CD4-positive, alpha-beta T cell treated with Interferon gamma for 1 hour (primary cell): Measurements from ENCODE around the gene INPP5J.
"Not testable (repeated sequence)": the region's sequence is repeated elsewhere in the genome, so short reads cannot be mapped to it uniquely, and the experiment has no call there.

Source experiments
- DNase-seq: peaks from one replicate; pipeline ENCODE4 v3.0.0-alpha.2; 2020

The INPP5J gene, protein sequence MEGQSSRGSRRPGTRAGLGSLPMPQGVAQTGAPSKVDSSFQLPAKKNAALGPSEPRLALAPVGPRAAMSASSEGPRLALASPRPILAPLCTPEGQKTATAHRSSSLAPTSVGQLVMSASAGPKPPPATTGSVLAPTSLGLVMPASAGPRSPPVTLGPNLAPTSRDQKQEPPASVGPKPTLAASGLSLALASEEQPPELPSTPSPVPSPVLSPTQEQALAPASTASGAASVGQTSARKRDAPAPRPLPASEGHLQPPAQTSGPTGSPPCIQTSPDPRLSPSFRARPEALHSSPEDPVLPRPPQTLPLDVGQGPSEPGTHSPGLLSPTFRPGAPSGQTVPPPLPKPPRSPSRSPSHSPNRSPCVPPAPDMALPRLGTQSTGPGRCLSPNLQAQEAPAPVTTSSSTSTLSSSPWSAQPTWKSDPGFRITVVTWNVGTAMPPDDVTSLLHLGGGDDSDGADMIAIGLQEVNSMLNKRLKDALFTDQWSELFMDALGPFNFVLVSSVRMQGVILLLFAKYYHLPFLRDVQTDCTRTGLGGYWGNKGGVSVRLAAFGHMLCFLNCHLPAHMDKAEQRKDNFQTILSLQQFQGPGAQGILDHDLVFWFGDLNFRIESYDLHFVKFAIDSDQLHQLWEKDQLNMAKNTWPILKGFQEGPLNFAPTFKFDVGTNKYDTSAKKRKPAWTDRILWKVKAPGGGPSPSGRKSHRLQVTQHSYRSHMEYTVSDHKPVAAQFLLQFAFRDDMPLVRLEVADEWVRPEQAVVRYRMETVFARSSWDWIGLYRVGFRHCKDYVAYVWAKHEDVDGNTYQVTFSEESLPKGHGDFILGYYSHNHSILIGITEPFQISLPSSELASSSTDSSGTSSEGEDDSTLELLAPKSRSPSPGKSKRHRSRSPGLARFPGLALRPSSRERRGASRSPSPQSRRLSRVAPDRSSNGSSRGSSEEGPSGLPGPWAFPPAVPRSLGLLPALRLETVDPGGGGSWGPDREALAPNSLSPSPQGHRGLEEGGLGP

DNA sequence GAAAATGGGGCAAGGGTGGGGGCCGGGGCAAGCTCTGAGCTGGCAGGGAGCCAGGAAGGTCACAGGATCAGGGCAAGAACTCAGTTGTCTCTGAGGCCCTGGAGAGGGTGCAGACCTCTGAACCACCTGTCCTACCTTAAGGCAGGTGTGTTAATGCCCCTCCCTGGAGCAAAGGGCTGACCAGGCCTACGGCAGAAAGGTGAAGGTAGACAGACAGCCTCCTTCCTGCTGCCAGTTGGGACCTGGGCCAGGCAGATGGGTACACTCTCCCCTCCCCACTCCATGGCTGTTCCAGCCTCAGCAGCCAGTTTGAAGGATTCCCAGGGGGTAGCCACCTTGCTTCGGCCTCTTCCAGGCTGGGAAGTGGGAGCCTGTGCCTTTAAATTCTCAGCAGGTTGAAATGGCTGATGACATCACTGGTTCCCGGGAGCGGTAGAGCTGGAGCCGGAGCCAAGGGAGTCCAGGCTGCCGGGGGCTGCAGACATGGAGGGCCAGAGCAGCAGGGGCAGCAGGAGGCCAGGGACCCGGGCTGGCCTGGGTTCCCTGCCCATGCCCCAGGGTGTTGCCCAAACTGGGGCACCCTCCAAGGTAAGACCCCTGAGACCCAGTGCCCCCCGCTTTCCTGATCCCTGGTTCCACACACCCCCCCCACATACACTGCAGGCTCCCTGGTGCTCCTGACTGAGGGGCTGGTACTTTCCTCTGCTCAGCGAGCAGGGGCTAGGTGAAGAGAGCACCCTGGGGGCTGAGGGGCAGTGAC lies at the start of gene INPP5J:
Gene INPP5J, plus strand, starts transcription at position 435 of the 760 bp plus-strand sequence. Its CDS starts 49 bp downstream, at position 484.
- DNase-seq, result no peak

DNA sequence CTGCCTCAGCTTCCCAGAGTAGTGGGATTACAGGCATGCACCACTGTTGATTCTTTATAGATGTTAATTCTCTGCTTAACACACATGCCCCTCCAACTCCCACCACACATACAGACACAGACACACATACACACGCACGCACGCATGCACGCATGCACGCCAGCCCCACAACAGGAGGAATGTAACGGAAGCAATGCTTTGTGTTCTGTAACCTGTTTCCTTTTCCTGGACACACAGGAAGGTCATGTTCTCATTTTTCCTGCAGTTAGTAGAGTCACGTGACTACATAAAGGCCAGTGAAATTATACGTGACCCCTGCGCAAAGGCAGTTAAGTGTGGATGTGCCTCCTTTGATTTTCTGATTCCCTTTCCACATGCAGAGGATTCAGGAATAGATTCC lies 49.6 kb upstream of the INPP5J start:
- not testable (repeated sequence) for DNase-seq

DNA sequence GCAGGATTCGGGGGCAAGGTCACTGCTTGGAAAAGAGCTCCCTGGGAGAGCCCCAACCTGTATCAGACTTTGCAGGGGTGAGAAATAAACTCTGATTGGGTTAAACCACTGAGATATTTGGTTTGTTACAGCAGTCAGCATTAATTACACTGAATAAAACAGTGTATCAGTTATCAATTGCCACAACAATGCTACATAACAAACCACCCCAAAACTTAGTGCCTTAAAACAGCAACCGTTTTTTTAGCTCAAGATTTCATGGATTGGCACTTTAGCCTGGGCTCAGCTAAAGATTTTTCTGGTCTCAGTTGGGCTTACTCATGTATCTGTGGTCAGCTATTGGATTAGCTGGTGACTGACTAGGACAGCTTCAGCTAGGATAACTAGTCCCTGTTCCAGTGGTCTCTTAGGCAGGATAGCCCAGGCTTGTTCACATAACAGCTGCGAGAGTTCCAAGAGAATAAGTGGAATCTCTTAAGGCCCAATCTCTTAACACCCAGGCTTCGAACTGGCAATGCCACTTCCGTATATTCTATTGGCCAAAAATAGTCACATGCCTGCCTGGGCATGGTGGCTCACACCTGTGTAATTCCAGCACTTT lies 49.1 kb upstream of the INPP5J start:
- DNase-seq, result not testable (repeated sequence)

DNA sequence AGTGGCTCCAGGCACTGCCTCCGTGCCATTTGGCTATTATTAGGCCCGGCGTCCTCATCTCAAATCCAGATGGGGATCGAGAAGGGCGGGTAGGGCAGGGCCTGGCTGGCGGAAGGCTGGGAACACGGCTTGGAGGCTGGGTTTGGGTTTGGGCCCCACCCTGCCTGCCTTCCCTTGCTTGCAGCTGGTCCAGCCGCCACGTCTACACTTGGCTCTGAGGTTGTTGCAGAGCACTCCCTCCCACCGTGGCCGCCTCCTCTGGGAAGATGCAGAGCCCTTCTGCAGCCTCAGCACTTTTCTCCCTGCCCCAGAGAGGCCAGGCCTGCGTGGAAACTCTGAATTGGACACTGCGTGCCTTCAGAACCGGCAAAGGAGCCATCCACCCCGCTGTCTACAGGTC lies 46.8 kb upstream of the INPP5J start:
- DNase-seq, result no peak

DNA sequence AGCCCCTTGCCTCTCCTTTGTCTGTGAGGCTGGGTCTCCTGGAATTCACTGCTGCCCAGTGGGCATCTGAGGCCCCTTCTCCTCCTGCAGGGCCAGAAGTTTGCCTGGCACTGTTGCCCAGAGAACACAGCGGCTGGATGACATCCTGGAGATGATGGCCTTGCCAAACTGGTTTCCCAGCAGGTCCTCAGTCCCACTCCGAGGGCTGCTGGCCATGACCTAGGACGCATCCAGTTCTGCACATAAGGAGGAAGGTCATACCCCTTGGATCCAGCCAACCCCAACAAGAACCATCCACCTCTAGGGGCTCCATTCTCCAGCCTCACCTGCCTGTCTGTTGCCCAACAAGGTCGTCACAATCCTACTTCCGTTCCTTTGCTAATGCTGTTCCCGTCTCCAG lies 45.1 kb upstream of the INPP5J start:
- DNase-seq, result no peak

DNA sequence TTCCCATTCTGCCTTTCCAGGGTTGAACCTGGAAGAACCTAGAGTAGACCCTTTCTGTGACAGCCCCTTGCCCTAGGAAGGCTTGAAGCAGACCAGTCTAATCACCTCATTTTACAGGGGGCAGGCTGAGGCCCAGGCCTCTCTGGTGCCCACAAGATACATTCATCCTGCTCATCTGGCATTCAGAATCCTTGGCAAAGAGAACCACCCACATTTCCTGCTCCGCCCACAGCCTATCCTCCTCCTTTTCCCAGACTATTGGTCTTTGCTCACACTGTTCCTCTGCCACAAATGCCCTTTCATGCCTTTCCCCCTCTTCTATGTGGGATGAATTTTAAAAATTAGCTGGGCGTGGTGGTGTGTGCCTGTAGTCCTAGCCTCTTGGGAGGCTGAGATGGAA lies 44.4 kb upstream of the INPP5J start:
- DNase-seq, result not testable (repeated sequence)

DNA sequence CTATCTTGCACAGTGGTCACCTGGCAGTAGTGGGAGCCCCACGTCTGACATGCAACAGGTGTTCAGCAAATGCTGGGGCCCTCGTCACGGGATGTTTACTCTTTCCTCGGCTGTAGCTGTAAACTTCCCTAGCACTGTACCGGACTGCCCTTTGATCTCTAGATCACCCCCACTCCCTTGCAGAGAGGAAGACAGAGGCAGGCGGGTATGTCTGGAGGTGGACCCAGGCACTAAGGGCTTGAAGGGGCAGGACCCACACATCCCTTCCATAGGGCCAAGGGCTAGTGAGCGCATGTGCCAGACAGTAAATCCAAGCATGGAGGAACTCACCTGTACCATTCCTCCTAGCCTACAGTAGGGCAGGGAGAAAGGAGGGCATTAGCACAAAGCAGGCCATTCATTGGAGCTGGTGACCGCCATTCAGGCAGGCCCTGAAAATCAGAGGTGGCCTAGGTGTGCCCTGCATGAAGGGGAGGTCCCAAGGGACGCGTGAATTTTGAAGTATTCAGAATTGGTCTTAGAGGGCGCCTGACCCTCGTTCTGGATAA lies 43.6 kb upstream of the INPP5J start:
- no peak for DNase-seq

DNA sequence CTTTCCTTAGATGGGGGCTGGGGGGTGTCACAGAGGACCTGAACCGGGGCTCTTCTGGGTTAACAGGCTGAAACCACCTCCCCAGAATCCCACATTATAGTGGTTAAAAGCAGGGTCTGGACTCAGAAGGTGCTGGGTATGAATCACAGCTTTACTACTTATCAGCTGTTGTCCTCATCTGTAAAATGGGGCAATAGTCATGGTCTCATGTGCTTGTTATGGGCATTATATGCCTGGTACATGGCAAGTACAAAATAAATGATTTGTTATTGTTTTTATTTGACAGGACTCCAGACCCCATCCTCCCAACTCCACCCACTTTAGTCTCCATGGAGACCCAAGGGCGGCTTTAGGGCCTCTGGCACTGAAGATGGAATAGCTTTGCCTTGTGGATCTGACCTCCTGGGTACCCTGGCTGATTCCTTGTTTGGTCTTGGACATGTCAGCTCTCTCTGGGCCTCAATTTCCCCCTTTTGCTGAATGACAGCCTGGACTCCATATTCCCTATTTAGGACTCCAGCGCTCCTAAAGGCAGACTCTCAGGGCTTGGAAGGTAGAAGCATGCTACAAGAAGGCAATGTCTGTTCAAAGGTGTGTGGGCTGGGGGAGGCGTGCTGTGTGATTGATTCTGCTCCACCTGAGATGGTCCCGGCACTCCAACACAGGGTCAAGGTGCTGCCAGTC lies 42.5 kb upstream of the INPP5J start:
- DNase-seq, result no peak

DNA sequence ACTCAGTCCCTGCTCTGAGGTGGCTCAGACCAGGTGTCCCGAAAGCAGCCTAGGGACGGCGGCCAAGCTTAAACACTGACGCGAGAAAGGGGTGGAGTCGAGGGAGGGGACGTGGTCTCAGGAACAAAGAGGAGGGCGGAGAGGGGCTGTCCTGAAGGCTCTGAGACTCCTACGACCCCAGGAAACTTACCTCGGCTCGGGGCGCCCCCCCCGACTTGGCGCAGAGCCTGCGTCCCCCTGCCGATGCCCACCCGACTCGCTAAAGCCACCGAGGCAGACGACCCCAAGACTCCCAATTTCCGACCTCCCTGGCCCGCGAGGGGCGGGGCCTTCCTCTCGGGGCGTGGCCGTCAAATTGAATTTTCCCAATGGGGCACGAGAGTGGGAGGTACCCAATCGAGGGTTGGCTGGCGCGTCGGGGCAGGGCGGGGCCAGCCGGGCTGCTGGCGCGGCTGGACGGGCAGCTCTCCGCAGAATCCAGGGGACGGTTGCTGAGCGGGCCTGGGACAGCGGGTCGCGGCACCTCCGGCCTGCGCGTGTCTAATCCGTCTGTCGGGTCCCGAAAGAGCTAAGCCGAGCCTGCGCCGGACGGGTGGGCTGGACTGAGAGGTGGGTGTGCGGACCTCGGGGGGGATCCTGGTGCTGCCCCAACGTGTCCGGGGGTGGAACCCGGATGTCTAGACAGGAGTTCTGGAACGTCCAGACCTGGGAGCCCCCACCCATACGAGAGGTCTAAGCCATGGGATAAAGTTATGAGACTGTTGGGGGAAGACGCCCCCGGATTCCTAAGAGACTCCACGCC lies 41.7 kb upstream of the INPP5J start, which contains the start of gene SMTN:
Gene SMTN, plus strand, starts transcription at position 471 of the 802 bp plus-strand sequence. CDS start 1,941 bp downstream, outside the sequence.
- peak; percentile 84 for DNase-seq

DNA sequence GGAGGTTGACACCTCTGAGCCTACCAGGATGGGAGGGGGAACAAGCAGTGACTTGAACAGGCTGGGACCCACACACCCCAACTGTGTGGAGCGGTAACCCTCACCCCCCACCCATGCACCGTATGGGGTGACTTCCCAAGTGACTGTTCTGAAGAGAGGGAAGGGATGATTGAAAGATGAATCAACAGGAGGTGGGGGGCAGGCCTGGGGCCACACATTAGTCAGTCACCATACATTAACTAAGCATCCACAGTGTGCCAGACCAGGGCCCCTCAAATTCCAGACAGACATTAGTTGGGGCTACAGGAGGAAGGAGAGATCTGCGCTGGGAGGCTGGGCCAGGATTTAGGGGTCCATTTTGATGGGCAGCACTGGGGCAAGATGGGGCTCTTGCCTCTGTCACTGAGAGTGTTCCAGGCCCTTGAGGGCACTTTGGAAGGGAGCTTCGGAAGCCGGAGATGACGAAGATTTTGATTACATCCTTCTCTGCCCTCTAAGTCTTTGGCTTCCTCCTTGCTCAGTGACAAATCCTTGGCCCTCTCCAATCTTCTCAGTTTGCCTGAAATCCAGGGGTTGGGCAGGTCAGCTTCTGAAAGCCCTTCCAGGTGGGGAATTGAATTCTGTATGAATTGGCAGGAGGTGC lies 40.7 kb upstream of the INPP5J start:
- no peak for DNase-seq

DNA sequence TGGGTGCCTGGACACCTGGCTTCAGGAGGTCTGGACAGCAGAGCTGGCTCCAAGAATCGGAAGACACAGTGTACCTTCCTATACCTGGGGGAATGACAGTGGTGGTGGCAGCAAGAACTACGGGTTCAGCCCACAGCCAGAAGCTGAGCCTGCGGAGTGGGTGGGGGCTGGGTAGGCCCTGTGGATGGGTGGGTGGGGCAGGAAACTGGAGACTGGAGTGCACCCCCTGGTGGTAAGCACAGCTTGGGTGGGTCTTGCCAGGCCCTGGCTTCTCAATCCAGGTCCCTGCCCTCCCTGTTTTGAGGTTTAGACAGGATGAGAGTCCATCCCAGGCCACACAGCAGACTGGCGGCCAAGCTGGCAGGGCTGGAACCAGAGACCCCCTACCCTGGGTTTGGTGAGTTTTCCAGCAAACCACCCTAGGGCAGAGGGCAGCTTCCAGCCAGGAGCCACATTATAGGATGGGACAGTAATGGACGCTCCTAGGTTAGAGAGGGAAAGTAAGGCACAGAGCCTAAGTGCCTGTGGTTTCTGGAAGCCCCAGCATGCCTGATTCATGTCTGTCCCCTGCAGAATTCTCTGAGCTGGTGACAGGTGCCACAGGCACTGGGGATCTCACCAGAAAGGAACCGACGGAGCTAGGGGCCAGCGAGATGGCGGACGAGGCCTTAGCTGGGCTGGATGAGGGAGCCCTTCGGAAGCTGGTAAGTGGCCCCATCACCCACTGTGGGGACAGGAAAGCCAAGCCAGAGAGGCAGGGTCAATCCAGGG lies 40.0 kb upstream of the INPP5J start:
- peak; percentile 34 for DNase-seq

DNA sequence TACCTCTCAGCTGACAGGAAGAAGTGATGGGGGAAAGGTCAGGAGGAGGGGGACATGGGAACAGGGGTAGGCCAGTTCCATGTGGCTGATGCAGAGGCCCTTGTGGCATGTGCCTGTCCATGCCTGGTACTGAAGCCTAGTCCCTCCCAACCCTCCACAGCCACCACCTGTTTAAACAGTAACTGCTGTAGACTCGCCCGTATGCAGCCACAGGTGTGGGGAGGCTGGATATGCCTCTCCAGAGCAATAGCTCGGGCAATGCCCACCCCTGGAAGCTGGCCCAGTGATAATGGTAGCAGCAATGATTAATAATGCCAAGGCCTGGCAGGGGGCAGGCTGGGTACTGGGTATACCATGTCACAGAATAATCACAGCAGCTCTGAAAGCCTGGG lies 39.4 kb upstream of the INPP5J start:
- no peak for DNase-seq

DNA sequence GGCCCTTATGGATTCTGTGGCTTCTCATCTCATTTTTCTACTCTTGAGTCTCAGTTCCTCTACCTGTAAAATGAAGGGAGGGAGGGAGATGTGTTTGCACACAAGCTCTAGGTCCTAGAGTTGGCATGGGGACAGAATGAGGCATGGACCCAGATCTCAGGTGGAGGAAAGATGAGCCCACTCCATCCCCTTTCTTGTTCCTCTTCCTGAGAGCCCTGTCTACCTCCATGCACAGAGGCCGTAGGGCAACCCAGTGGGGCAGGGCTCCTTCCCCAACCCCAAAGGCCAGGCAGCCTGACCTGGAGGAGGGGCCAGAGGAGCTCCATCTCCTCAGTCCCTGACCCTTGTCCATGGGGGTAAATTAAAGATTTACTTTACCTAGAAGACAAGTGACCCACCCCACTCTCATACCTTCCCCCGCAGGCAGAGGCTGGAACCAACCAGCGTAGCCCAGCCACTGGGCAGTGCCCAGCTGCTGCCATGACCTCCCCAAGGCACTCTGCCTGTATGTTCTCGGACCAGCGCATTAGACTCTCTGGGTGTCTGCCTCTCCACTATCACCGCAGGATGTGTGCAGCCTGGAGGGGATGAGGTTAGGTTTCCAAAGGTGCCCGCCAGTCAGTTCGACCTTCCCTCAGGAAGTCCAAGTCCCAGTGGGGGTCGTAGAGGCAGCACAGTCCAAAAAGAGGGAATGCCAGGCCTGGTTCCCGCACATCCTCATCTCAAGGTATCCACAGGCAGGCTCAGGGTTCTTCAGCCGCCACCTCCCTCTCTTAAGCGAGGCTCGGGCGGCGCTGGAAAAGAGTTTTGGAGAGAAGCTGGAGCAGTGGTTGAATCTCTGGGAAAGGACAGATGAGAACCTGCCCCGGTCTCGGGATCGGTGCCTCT lies 38.6 kb upstream of the INPP5J start:
- no peak for DNase-seq

DNA sequence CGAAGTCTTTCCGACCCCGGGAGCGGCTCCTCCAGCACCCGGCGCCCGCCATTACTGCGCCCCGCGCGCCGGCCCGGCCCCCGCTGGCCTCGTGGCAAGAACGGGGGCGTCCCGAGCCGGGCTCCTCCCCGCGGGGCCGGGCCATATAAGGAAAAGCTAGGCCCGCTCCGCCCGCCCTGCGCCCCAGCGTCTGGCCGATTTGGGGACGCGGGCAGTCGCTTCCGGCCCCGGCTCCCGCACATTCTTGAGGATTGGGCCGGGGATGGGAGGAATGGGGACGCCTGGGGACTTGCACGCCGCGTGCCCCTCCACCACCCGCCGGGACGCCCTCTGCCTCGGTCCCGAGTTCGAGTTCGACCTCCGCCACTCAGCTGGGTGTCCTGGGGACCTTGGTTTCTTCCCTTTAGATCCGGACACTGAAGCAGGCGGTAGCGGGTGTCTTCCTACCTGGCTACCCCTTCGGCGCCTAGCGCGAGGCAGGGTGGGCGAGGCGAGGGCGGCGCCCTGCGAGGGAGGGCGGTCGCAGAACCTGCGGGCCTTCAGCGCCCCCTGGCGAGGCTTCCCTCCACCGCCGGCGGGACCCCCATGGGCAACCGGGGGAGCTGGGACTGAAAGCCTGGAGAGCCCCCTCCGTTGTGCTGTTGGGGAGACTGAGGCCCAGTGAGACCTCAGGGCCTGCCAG lies 37.8 kb upstream of the INPP5J start:
- peak; percentile 80 for DNase-seq

DNA sequence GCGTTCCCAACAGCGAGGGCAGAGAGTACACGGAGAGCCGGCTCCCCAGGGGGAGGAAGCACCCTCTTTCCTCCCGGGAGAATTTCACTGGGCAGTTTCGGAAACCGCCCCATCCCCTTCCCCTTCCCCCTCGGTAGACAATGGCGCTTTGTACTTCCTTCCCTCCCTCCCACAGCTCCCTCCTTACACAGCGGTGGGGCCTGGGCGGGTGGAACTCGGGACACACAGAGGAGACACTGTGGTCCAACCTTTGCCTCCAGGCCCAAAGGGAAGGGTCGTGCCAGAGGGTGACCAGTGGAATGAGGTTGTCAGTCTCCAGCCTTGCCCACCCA lies 37.3 kb upstream of the INPP5J start:
- no peak for DNase-seq

DNA sequence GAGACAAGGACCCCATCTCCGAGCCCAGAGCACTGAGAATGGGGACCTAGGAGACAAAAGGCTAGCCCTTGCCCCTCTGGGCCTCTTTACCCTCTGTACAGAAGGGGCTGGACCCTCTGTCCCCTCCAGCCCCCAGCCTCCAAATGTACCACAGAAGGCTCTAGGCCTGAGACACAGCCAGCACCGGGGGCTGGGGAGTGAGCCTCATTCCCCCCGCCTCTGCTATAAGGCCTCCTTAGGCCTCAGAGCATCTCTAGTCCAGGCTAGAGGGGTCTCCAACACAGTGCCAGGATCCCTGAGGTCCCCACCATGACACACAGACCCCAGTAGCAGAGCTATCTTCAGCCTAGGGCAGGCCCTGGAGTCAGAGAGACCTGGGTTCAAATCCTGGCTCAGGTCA lies 36.8 kb upstream of the INPP5J start:
- no peak for DNase-seq

DNA sequence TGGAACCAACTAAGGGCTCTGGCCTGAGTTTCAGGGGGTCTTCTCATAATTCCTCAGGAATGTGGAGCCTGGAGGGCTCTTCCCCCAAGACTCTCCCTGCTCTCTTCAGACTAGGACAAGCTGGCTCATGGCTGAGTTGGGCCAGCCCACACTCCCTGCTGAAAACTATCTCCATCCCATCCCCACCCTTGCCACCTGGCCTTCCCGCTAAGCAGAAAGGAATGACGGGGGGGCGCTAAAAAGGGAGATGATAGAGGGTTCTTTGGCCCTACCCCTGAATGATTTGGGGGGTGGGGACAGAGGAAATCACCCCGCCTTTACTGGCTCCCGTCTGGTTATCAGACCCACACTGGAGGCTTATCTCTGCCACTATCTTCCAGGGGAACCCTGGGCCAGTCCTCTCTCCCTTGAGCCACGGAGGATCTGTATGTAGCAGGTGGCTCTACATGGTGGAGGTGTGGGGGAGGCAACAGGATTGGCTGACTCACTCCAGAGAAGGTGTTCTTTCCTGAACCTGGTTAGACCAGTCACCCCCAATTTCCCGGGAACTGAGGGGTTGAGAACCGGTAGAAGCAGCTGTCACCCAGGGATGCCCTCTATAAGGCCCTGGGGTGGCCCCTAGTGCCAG lies 35.9 kb upstream of the INPP5J start:
- DNase-seq, result no peak
